ENCODE measurements around the gene NDUFV2.

NDUFV2 gene

DNA sequence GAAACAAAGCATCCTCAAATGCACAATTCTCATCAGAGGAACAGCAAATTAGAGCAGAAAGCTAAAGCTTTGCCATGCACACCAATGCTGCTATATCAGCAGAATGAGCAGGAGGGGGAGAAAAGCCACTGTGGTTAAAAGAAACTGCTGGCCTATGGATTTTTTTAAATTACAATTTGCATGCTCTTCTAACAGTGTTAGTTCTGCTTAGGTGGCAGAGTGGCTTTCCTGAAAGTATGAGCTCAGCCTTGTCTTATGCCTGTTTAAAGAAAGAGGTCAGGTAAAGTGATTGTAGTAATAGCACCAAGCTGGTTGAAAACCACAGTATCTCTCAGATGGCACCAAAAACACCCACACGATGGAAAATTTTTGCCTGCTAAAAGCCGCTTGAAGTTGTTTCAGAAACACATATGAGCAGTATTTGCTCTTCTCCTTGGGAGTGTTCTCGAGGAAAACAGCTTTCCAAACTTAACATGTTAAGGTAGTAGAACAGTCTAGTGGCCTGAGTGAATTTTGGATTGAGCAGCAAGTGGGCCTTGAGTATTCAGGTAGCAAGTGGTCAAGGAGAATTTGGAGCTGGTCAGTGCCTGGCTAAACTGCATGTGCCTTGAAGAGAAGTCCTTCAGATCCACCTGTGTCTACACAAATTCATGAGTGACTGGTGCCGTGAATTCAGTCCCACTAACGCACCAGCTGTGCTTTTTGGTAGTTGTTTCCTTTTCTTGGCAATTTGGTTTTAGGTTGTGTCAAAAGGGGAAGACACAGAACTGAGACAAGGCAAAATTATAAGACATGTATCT is 19.6 kb upstream of the NDUFV2 start:
- Histone ChIP-seq H3K9me3 (replicated peaks in 1 of 2; ENCODE audit: control insufficient read depth in 2 of 2, insufficient read depth in 1 of 2, low read depth in 1 of 2, low read length in 2 of 2) (no peaks in the 10 kb centered on the region), H4K91ac (ENCODE audit: low read depth, low read length, poor library complexity) (no peak overlapping the region), H3K9ac (ENCODE audit: low read depth, low read length, poor library complexity) (no peak overlapping the region), H3K27me3 (ENCODE audit: control insufficient read depth in 3 of 3, insufficient read depth in 3 of 3, low read depth in 1 of 3, low read length in 3 of 3) (no peaks in the 10 kb centered on the region), H3K4me1 (ENCODE audit: control insufficient read depth in 2 of 2, insufficient read depth in 1 of 2, low read depth in 1 of 2, low read length in 2 of 2) (peaks cover 1 to 4% of the 10 kb centered on the region in 2 donors), H3K27ac (replicated peaks; ENCODE audit: low read length) (no peak overlapping the region), H3K18ac (ENCODE audit: low read length) (no peak overlapping the region), H3K79me1 (ENCODE audit: low read depth, low read length) (no peaks in the 10 kb centered on the region), H2BK120ac (ENCODE audit: low read depth, low read length) (no peak overlapping the region), H3K4me3 (ENCODE audit: low read length in 2 of 2) (no peak overlapping the region), H3K4me2 (ENCODE audit: insufficient read depth, low read length, poor library complexity, severe bottlenecking) (no peak overlapping the region), H3K4ac (ENCODE audit: low read length) (no peak overlapping the region), H3K23ac (ENCODE audit: low read depth, low read length, poor library complexity) (no peak overlapping the region), H3K36me3 (replicated peaks in 1 of 2; ENCODE audit: control insufficient read depth in 2 of 2, insufficient read depth in 2 of 2, low read length in 2 of 2) (no peaks in the 10 kb centered on the region), H2BK5ac (ENCODE audit: low read length) (no peak overlapping the region), H4K8ac (ENCODE audit: low read depth, low read length) (no peak overlapping the region), H2BK15ac (ENCODE audit: low read length) (no peak overlapping the region), H2AFZ (ENCODE audit: low read length) (no peak overlapping the region), H2BK12ac (ENCODE audit: low read length) (no peak overlapping the region), H2AK5ac (ENCODE audit: low read depth, low read length) (no peak overlapping the region), H3K14ac (ENCODE audit: low read length) (no peak overlapping the region)
- no CpG with 5 or more reads among the region's 5 CpGs for WGBS, 2 donors (ENCODE audit: extremely low coverage in 2 of 2, insufficient read length in 2 of 2, insufficient replicate concordance in 1 of 2)
- no peak for DNase-seq (ENCODE audit: low spot score)

- Histone ChIP-seq H2AK5ac (ENCODE audit: low read depth, low read length) (no peak overlapping the region), H3K27me3 (ENCODE audit: control insufficient read depth in 3 of 3, insufficient read depth in 3 of 3, low read depth in 1 of 3, low read length in 3 of 3) (no peaks in the 10 kb centered on the region), H3K23ac (ENCODE audit: low read depth, low read length, poor library complexity) (no peak overlapping the region), H3K79me1 (ENCODE audit: low read depth, low read length) (no peaks in the 10 kb centered on the region), H2AFZ (ENCODE audit: low read length) (no peak overlapping the region), H3K18ac (ENCODE audit: low read length) (no peak overlapping the region), H2BK120ac (ENCODE audit: low read depth, low read length) (no peak overlapping the region), H3K4me3 (ENCODE audit: low read length in 2 of 2) (no peak overlapping the region), H2BK12ac (ENCODE audit: low read length) (no peak overlapping the region), H2BK5ac (ENCODE audit: low read length) (no peak overlapping the region), H3K4me1 (ENCODE audit: control insufficient read depth in 2 of 2, insufficient read depth in 1 of 2, low read depth in 1 of 2, low read length in 2 of 2) (no peaks in the 10 kb centered on the region), H3K9ac (ENCODE audit: low read depth, low read length, poor library complexity) (no peak overlapping the region), H4K91ac (ENCODE audit: low read depth, low read length, poor library complexity) (no peak overlapping the region), H4K8ac (ENCODE audit: low read depth, low read length) (no peak overlapping the region), H3K36me3 (replicated peaks in 1 of 2; ENCODE audit: control insufficient read depth in 2 of 2, insufficient read depth in 2 of 2, low read length in 2 of 2) (no peaks in the 10 kb centered on the region), H2BK15ac (ENCODE audit: low read length) (no peak overlapping the region), H3K27ac (replicated peaks; ENCODE audit: low read length) (no peak overlapping the region), H3K4me2 (ENCODE audit: insufficient read depth, low read length, poor library complexity, severe bottlenecking) (no peak overlapping the region), H3K9me3 (replicated peaks in 1 of 2; ENCODE audit: control insufficient read depth in 2 of 2, insufficient read depth in 1 of 2, low read depth in 1 of 2, low read length in 2 of 2) (no peaks in the 10 kb centered on the region), H3K4ac (ENCODE audit: low read length) (no peak overlapping the region), H3K14ac (ENCODE audit: low read length) (no peak overlapping the region)
- WGBS, 2 donors (ENCODE audit: extremely low coverage in 2 of 2, insufficient read length in 2 of 2, insufficient replicate concordance in 1 of 2): no CpG with 5 or more reads among the region's 2 CpGs
- DNase-seq (ENCODE audit: low spot score): no peak
Observed at GRCh38 chr18:9086015-9086414, 16.5 kb upstream of the NDUFV2 start.

DNA sequence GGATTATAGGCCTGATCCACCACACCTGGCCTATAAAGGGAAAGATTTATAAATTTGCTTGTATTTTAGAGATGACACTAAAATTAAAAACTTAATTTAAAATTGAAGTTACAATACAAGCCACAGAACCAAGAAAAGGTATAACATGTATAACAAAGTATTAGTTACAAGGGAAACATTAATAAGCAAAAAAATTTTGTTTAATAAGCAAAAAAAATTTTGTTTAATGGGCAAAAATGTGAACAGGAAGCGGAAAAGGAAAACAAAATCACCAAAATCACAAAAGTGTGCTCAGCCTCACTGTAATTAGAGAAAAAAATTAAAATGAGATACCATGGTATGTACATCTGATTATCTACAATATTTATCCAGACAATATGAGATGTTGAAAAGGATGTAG is 15.9 kb upstream of the NDUFV2 start:
- Histone ChIP-seq H3K36me3 (replicated peaks in 1 of 2; ENCODE audit: control insufficient read depth in 2 of 2, insufficient read depth in 2 of 2, low read length in 2 of 2) (no peaks in the 10 kb centered on the region), H2BK120ac (ENCODE audit: low read depth, low read length) (no peak overlapping the region), H3K4me2 (ENCODE audit: insufficient read depth, low read length, poor library complexity, severe bottlenecking) (no peak overlapping the region), H3K18ac (ENCODE audit: low read length) (no peak overlapping the region), H3K14ac (ENCODE audit: low read length) (no peak overlapping the region), H3K4me1 (ENCODE audit: control insufficient read depth in 2 of 2, insufficient read depth in 1 of 2, low read depth in 1 of 2, low read length in 2 of 2) (no peaks in the 10 kb centered on the region), H2BK12ac (ENCODE audit: low read length) (no peak overlapping the region), H3K23ac (ENCODE audit: low read depth, low read length, poor library complexity) (no peak overlapping the region), H2BK5ac (ENCODE audit: low read length) (no peak overlapping the region), H3K9me3 (replicated peaks in 1 of 2; ENCODE audit: control insufficient read depth in 2 of 2, insufficient read depth in 1 of 2, low read depth in 1 of 2, low read length in 2 of 2) (no peaks in the 10 kb centered on the region), H4K91ac (ENCODE audit: low read depth, low read length, poor library complexity) (no peak overlapping the region), H3K9ac (ENCODE audit: low read depth, low read length, poor library complexity) (no peak overlapping the region), H3K79me1 (ENCODE audit: low read depth, low read length) (no peaks in the 10 kb centered on the region), H3K4me3 (ENCODE audit: low read length in 2 of 2) (no peak overlapping the region), H3K27ac (replicated peaks; ENCODE audit: low read length) (no peak overlapping the region), H4K8ac (ENCODE audit: low read depth, low read length) (no peak overlapping the region), H2BK15ac (ENCODE audit: low read length) (no peak overlapping the region), H2AK5ac (ENCODE audit: low read depth, low read length) (no peak overlapping the region), H3K4ac (ENCODE audit: low read length) (no peak overlapping the region), H2AFZ (ENCODE audit: low read length) (no peak overlapping the region), H3K27me3 (ENCODE audit: control insufficient read depth in 3 of 3, insufficient read depth in 3 of 3, low read depth in 1 of 3, low read length in 3 of 3) (no peaks in the 10 kb centered on the region)
- DNase-seq (ENCODE audit: low spot score): no peak
- WGBS, 2 donors (ENCODE audit: extremely low coverage in 2 of 2, insufficient read length in 2 of 2, insufficient replicate concordance in 1 of 2): no CpG with 5 or more reads among the region's 1 CpG

GRCh38 chr18:9087144-9087543 is 15.4 kb upstream of the NDUFV2 start:
- Histone ChIP-seq H4K91ac (ENCODE audit: low read depth, low read length, poor library complexity) (no peak overlapping the region), H3K79me1 (ENCODE audit: low read depth, low read length) (no peaks in the 10 kb centered on the region), H2BK120ac (ENCODE audit: low read depth, low read length) (no peak overlapping the region), H3K9ac (ENCODE audit: low read depth, low read length, poor library complexity) (no peak overlapping the region), H3K27ac (replicated peaks; ENCODE audit: low read length) (no peak overlapping the region), H3K4me1 (ENCODE audit: control insufficient read depth in 2 of 2, insufficient read depth in 1 of 2, low read depth in 1 of 2, low read length in 2 of 2) (no peaks in the 10 kb centered on the region), H3K9me3 (replicated peaks in 1 of 2; ENCODE audit: control insufficient read depth in 2 of 2, insufficient read depth in 1 of 2, low read depth in 1 of 2, low read length in 2 of 2) (no peaks in the 10 kb centered on the region), H3K36me3 (replicated peaks in 1 of 2; ENCODE audit: control insufficient read depth in 2 of 2, insufficient read depth in 2 of 2, low read length in 2 of 2) (no peaks in the 10 kb centered on the region), H3K27me3 (ENCODE audit: control insufficient read depth in 3 of 3, insufficient read depth in 3 of 3, low read depth in 1 of 3, low read length in 3 of 3) (no peaks in the 10 kb centered on the region), H2AFZ (ENCODE audit: low read length) (no peak overlapping the region), H2BK15ac (ENCODE audit: low read length) (no peak overlapping the region), H3K4me3 (ENCODE audit: low read length in 2 of 2) (no peak overlapping the region), H2BK12ac (ENCODE audit: low read length) (no peak overlapping the region), H2AK5ac (ENCODE audit: low read depth, low read length) (no peak overlapping the region), H3K14ac (ENCODE audit: low read length) (no peak overlapping the region), H3K18ac (ENCODE audit: low read length) (no peak overlapping the region), H4K8ac (ENCODE audit: low read depth, low read length) (no peak overlapping the region), H2BK5ac (ENCODE audit: low read length) (no peak overlapping the region), H3K23ac (ENCODE audit: low read depth, low read length, poor library complexity) (no peak overlapping the region), H3K4me2 (ENCODE audit: insufficient read depth, low read length, poor library complexity, severe bottlenecking) (no peak overlapping the region), H3K4ac (ENCODE audit: low read length) (no peak overlapping the region)
- no CpG with 5 or more reads among the region's 2 CpGs for WGBS, 2 donors (ENCODE audit: extremely low coverage in 2 of 2, insufficient read length in 2 of 2, insufficient replicate concordance in 1 of 2)
- DNase-seq (ENCODE audit: low spot score): no peak

Measured in neuronal stem cell (in vitro differentiated cells).